NT2/D1 (cell line): ENCODE measurements around the gene HNRNPM.

ENCODE experiments used
- DNase-seq: peaks from one replicate; pipeline ENCODE4 v3.0.0-alpha.2; 2011; ENCODE audit warnings: low read depth, low spot score
- H3K27me3 ChIP-seq: 2 replicates; pipeline ENCODE4 v1.6.0; 2011; ENCODE audit warnings: mild to moderate bottlenecking; ENCODE audit not compliant: insufficient read length, insufficient read depth
- H3K36me3 ChIP-seq: 2 replicates; pipeline ENCODE4 v1.6.1; 2011; ENCODE audit warnings: mild to moderate bottlenecking, low read length, mixed read lengths; ENCODE audit not compliant: insufficient read depth, insufficient read length
- H3K4me1 ChIP-seq: 2 replicates; pipeline ENCODE4 v1.5.1; 2011; ENCODE audit not compliant: insufficient read depth, insufficient read length
- H3K4me3 ChIP-seq: 2 replicates; pipeline ENCODE4 v1.5.1; 2011; ENCODE audit warnings: low read depth; ENCODE audit not compliant: insufficient read length
- H3K9ac ChIP-seq: 2 replicates; pipeline ENCODE4 v1.6.0; 2011; ENCODE audit warnings: low read depth; ENCODE audit not compliant: insufficient read length
- H3K9me3 ChIP-seq: 2 replicates; pipeline ENCODE4 v1.5.1; 2011; ENCODE audit warnings: mild to moderate bottlenecking, low read length; ENCODE audit not compliant: insufficient read depth
- SUZ12 ChIP-seq: IDR thresholded peaks from 2 replicates; pipeline ENCODE4 v1.6.1; 2011; ENCODE audit not compliant: insufficient read length, insufficient read depth; ENCODE audit errors: extremely low read depth
- YY1 ChIP-seq: IDR thresholded peaks from 2 replicates; pipeline ENCODE4 v1.6.1; 2011; ENCODE audit not compliant: insufficient read length, insufficient read depth
- ZNF274 ChIP-seq: IDR thresholded peaks from 2 replicates; pipeline ENCODE4 v1.6.1; 2011; ENCODE audit warnings: mild to moderate bottlenecking, low read depth, low read length

The HNRNPM gene

DNA sequence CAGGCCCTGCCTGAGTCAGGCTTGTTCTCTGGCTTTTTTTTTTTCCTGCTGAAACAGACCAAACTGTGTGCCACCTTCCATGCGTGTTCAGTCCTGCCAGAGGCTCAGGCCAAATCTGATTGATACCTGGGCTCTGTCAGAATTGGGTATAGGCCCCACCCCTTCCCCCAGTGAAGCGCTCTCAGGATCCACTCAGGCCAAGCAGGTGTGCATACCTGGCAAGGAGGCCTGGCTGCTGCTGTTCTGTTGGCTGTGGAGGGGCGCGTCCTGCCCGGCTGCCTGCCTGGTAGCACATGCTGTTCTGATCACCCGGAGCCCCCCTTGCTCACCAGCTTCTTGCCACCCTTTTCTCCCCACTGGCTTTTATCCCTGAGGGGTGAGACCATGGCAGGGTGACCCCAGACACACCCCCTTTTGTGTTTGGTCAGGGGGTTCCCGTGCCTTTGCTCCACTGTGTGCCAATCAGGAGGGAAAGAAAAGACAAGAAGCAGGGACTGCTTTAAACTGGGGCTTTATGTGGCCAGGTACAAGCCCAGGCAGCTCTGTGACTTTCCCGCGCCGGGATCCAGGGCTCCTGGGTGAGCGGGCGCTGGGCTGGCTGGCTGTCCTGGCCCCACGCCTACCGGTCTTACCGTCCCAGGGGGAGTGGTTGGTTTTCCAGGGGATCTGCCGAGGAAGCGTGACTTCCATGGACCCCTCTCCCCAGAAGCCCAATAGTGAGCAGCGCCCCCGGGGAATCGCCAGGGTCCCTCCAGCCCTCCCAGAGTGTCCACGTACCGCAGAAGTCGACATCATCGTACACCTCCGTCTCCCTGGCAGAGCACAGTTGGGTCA is 45.0 kb downstream of the HNRNPM start:
- DNase-seq = no peak
- TF ChIP-seq SUZ12 = no peak
- no peak for TF ChIP-seq YY1
- TF ChIP-seq ZNF274 = no peak
- no peaks in the 10 kb centered on the region for H3K9me3 ChIP-seq
- H3K9ac ChIP-seq = no peak overlapping the region
- H3K27me3 ChIP-seq = no peaks in the 10 kb centered on the region
- peaks cover 12% of the 10 kb centered on the region for H3K4me1 ChIP-seq
- no peak overlapping the region for H3K4me3 ChIP-seq
- peaks cover 61% of the 10 kb centered on the region for H3K36me3 ChIP-seq

DNA sequence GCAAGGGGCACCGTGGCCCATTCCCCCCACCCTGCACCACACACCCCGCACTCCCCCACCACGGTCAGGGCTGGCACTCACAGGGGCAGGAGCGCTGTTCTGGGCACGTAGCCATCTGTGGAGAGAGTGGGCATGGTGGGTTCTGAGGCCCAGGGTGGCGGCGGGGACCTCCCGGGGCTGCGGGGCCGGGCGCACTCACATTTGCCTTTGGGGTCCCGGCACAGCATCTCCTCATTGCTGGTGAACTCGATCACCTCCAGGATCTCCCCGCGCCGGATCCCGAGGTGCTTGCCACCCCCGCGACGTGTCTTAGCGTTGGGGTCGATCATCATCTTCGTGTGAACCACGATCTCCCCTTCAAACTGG is 45.6 kb downstream of the HNRNPM start:
- H3K36me3 ChIP-seq = peaks cover 55% of the 10 kb centered on the region
- no peak overlapping the region for H3K4me3 ChIP-seq
- no peaks in the 10 kb centered on the region for H3K27me3 ChIP-seq
- H3K4me1 ChIP-seq = peaks cover 12% of the 10 kb centered on the region
- DNase-seq = no peak
- no peak overlapping the region for H3K9ac ChIP-seq
- TF ChIP-seq YY1 (no peak), SUZ12 (no peak), ZNF274 (no peak)
- no peaks in the 10 kb centered on the region for H3K9me3 ChIP-seq

DNA sequence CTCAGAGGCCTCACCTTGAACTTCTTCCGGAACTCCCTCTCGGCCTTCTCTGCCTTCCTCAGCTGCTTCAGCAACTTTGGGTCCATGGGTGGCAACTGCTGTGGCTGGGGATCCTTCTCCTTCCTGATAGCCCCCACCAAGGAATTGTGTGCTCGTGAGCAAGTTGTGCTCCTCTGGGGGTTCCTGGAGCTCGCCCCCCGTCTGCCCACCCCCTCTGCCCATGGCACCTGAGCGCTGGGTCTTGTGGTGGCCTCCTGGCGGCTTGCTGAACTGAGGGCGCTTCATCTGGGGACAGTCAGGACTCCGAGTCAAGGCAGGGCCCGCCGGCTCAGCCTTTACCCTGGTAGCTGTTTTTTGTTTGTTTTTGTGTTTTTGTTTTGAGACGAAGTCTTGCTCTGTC is 46.1 kb downstream of the HNRNPM start:
- Histone ChIP-seq H3K27me3 (no peaks in the 10 kb centered on the region), H3K4me1 (peaks cover 9% of the 10 kb centered on the region), H3K9ac (peak overlapping the region; percentile 29), H3K9me3 (no peaks in the 10 kb centered on the region), H3K36me3 (peaks cover 50% of the 10 kb centered on the region), H3K4me3 (no peak overlapping the region)
- no peak for DNase-seq
- TF ChIP-seq ZNF274 (no peak), YY1 (no peak), SUZ12 (no peak)

DNA sequence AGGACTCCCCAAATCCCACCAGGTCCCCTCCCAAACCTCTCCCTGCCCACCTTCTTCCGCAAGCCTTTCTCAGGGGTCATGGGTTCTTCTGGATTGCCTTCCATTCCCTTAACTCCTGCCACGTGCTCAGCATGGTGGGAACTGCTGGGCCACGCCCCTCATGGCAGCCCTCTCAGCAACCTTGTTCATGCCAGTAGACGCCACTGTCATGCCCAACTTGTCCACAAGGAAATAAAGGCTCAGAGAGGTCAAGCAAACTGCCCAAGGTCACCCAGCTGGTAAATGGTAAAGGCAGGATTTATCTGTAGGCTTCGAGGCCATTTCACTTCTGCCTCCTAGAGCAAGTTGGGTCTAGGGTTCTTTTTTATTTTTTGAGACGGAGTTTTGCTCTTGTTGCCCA is 46.8 kb downstream of the HNRNPM start:
- no peak for DNase-seq

DNA sequence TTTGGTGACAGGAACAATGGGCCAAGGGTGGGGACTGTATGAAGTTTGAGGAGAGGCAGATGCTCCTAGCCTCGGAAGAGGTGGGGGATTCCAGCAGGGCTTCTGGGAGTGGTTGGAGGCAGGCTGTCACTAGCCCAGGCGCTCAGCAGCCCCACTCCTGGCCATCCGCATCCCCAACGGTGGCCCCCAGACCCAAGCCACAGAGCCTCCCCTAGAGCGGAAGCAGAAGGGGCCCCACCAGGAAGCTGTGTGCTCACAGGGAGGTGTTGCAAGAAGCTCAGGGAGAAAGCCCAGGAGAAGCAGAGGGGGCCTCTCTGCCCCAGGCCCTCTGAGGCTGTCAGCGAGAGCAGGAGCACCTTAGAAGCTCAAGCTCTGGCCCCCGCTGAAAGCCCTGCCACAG is 49.4 kb downstream of the HNRNPM start:
- H3K9ac ChIP-seq = peak overlapping the region; percentile 61
- H3K9me3 ChIP-seq = no peaks in the 10 kb centered on the region
- no peak overlapping the region for H3K4me3 ChIP-seq
- peaks cover 9% of the 10 kb centered on the region for H3K4me1 ChIP-seq
- H3K36me3 ChIP-seq = peaks cover 17% of the 10 kb centered on the region
- TF ChIP-seq SUZ12 (no peak), ZNF274 (no peak), YY1 (no peak)
- H3K27me3 ChIP-seq = no peaks in the 10 kb centered on the region
- no peak for DNase-seq

More for the DNA sequence above, 46.8 kb downstream of the HNRNPM start:
- Histone ChIP-seq H3K27me3 (no peaks in the 10 kb centered on the region), H3K36me3 (peaks cover 43% of the 10 kb centered on the region), H3K4me1 (peaks cover 5% of the 10 kb centered on the region), H3K9me3 (no peaks in the 10 kb centered on the region), H3K9ac (no peak overlapping the region), H3K4me3 (no peak overlapping the region)
- TF ChIP-seq YY1 = no peak
- TF ChIP-seq ZNF274 = no peak
- no peak for TF ChIP-seq SUZ12

DNA sequence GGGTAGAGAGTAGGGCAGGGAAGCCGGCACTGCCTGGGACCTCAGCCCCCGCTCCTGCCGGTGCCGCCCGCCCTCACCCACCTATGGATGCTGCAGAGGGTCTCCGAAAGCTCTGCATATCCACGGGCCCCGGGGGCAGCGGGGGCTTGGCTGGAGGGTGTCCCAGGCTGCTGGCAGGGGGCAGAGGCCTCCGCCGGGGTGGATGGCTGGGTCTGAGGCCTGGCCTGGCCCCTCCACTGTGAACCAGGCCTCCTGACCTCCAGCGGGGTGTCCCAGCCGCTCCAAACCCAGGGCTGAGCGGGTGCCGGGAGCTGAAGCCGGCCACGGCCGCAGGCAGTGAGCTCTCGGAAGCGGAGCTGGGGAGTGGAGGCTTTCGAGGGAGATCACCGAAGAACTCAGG is 53.5 kb downstream of the HNRNPM start:
- Histone ChIP-seq H3K9me3 (no peaks in the 10 kb centered on the region), H3K4me1 (peaks cover 28% of the 10 kb centered on the region)

DNA sequence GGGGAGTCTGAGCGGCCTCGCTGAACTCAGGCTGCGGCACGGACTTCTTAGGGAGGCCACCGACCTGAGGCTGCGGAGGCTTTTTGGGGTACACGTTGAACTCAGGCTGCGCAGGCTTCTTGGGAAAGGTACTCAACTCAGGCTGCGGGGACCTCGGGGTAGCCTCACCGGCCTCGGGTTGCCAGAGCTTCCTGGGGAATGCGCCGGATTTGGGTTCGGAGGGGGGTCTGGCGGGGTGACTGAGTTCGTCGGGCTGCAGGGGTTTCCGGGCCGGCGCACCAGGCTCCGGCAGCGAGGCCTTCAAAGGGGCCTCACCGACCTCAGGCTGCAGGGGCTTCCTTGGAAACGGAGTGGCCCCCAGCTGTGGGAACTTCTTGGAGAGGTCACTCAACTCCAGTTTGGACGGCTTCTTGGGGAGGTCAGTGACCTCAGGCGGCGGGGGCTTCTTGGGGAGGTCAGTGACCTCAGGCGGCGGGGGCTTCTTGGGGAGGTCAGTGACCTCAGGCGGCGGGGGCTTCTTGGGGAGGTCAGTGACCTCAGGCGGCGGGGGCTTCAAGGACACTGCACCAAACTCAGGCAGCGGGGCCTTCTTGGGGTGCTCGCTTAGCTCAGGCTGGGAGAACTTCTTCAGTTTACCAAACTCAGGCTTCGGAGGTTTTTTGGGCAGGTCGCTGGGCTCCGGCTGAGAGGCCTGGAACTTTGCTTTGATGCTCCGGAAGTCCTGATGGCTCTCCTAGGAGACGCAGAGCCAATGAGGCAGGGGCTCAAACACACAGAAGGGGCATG is 54.5 kb downstream of the HNRNPM start:
- Histone ChIP-seq H3K9me3 (no peaks in the 10 kb centered on the region), H3K4me3 (no peak overlapping the region), H3K27me3 (no peaks in the 10 kb centered on the region), H3K4me1 (peaks cover 28% of the 10 kb centered on the region), H3K36me3 (no peaks in the 10 kb centered on the region), H3K9ac (peak overlapping the region; percentile 57)
- TF ChIP-seq ZNF274 = no peak
- no peak for TF ChIP-seq SUZ12
- TF ChIP-seq YY1 = no peak
- no peak for DNase-seq

More for the DNA sequence above, 53.5 kb downstream of the HNRNPM start:
- Histone ChIP-seq H3K9ac (peak overlapping the region; percentile 57), H3K4me3 (no peak overlapping the region), H3K36me3 (no peaks in the 10 kb centered on the region), H3K27me3 (no peaks in the 10 kb centered on the region)
- TF ChIP-seq ZNF274 (no peak), SUZ12 (no peak), YY1 (no peak)
- no peak for DNase-seq
